Liver (tissue), 9 donors: ENCODE data around the gene RNF182. TPM values are rescaled to one million over a fixed set of nuclear protein-coding genes. Genes with fewer than 3 reads are reported as not detected.
"Not testable (repeated sequence)": the region's sequence is repeated elsewhere in the genome, so short reads cannot be mapped to it uniquely, and the experiment has no call there.

Source experiments
- DNase-seq: peaks from one replicate; pipeline ENCODE4 v3.0.0-alpha.2; 2017; ENCODE audit warnings: low spot score
- H3K27ac ChIP-seq, 2 donors: one replicate each; pipeline ENCODE4 v1.7.0; 2013; ENCODE audit warnings: inconsistent platforms in 2 of 2, low read length in 2 of 2, control low read depth in 1 of 2, low read depth in 1 of 2, mild to moderate bottlenecking in 1 of 2
- H3K27me3 ChIP-seq, 4 donors: one replicate each; pipeline versions ENCODE4 v1.6.1 to v1.7.0; 2013; ENCODE audit warnings: low read length in 3 of 4, inconsistent platforms in 1 of 4, mild to moderate bottlenecking in 1 of 4, moderate library complexity in 1 of 4; ENCODE audit not compliant: control insufficient read depth in 4 of 4, insufficient read depth in 4 of 4
- H3K36me3 ChIP-seq, 4 donors: one replicate each; pipeline versions ENCODE4 v1.6.1 to v1.7.0; 2013; ENCODE audit warnings: low read length in 3 of 4, mild to moderate bottlenecking in 3 of 4, low read depth in 1 of 4, moderate library complexity in 1 of 4; ENCODE audit not compliant: control insufficient read depth in 4 of 4, insufficient read depth in 3 of 4
- H3K4me1 ChIP-seq, 4 donors: one replicate each; pipeline versions ENCODE4 v1.6.1 to v1.7.0; 2013; ENCODE audit warnings: low read length in 3 of 4, mild to moderate bottlenecking in 3 of 4, moderate library complexity in 1 of 4; ENCODE audit not compliant: control insufficient read depth in 4 of 4, insufficient read depth in 4 of 4
- H3K4me3 ChIP-seq, 3 donors: one replicate each; pipeline versions ENCODE4 v1.6.1 to v1.7.0; 2013; ENCODE audit warnings: low read length in 3 of 3, control low read depth in 1 of 3, low read depth in 1 of 3, mild to moderate bottlenecking in 1 of 3
- H3K9ac ChIP-seq, 2 donors: one replicate each; pipeline ENCODE4 v1.7.0; 2013; ENCODE audit warnings: low read length in 2 of 2, mild to moderate bottlenecking in 2 of 2, moderate library complexity in 2 of 2, control low read depth in 1 of 2, low read depth in 1 of 2
- H3K9me3 ChIP-seq, 4 donors: one replicate each; pipeline versions ENCODE4 v1.6.1 to v1.7.0; 2013; ENCODE audit warnings: low read length in 3 of 4; ENCODE audit not compliant: control insufficient read depth in 4 of 4
- EGR1 ChIP-seq, 2 donors: IDR thresholded peaks; 2 replicates each; pipeline ENCODE4 v1.6.1; 2016 to 2018; ENCODE audit warnings: antibody characterized with exemption in 2 of 2, low read depth in 2 of 2
- FOXA1 ChIP-seq: IDR thresholded peaks from 2 replicates; pipeline ENCODE4 v1.6.1; 2016; ENCODE audit warnings: antibody characterized with exemption
- FOXA2 ChIP-seq: IDR thresholded peaks from 2 replicates; pipeline ENCODE4 v1.6.1; 2016; ENCODE audit warnings: antibody characterized with exemption
- HNF4G ChIP-seq: IDR thresholded peaks from 2 replicates; pipeline ENCODE4 v1.6.1; 2016; ENCODE audit warnings: antibody characterized with exemption
- JUND ChIP-seq, 2 donors: IDR thresholded peaks; 2 replicates each; pipeline ENCODE4 v1.6.1; 2016; ENCODE audit warnings: antibody characterized with exemption in 2 of 2
- NR2F2 ChIP-seq: IDR thresholded peaks from 2 replicates; pipeline ENCODE4 v1.6.1; 2016; ENCODE audit warnings: antibody characterized with exemption
- RAD21 ChIP-seq, 2 donors: IDR thresholded peaks; 2 replicates each; pipeline ENCODE4 v1.6.1; 2016; ENCODE audit warnings: antibody characterized with exemption in 2 of 2, mild to moderate bottlenecking in 2 of 2
- RXRA ChIP-seq, 2 donors: IDR thresholded peaks; 2 replicates each; pipeline ENCODE4 v1.6.1; 2017 to 2018; ENCODE audit warnings: antibody characterized with exemption in 2 of 2, mild to moderate bottlenecking in 1 of 2
- SP1 ChIP-seq: IDR thresholded peaks from 2 replicates; pipeline ENCODE4 v1.6.1; 2018; ENCODE audit warnings: antibody characterized with exemption, mild to moderate bottlenecking
- TAF1 ChIP-seq: conservative IDR thresholded peaks from 2 replicates; pipeline ENCODE4 v1.6.1; 2016; ENCODE audit warnings: antibody characterized with exemption, mild to moderate bottlenecking
- YY1 ChIP-seq: IDR thresholded peaks from 2 replicates; pipeline ENCODE4 v1.6.1; 2016; ENCODE audit warnings: antibody characterized with exemption, mild to moderate bottlenecking
- WGBS: extraction: QIAGEN DNeasy Blood & Tissue Kit; methylation state at CpG from one replicate; pipeline ENCODE4 v1.1.7; 2013; 5-methylcytosine and 5-hydroxymethylcytosine counted together
- polyA plus RNA-seq, 2 donors: library from polyadenylated mRNA; stranded (reverse) in 1 of 2; unstranded in 1 of 2; fragments of 200-250 nt in 1 of 2; fragments of >200 nt in 1 of 2; fragmentation: Nextera tagmentation in 1 of 2; extraction: Ambion mirVana in 1 of 2; gene quantifications; one replicate each; pipeline versions ENCODE4 v1.2.1 to v1.2.3, GENCODE V29; 2013 to 2015
- total RNA-seq, 2 donors: library from RNA; depleted of rRNA; stranded (reverse); fragments of >200 nt; gene quantifications; one replicate each; pipeline ENCODE4 v1.2.3, GENCODE V29; 2014
- TF ChIP-seq, protein P1 (sequence below): fragments of 150-350 bp; IDR thresholded peaks from 2 replicates; pipeline ENCODE4 v1.5.1; 2017; ENCODE audit warnings: improper control_type of control experiment, low read depth, low read length; ENCODE audit not compliant: missing input control
- TF ChIP-seq, protein P2 (sequence below): IDR thresholded peaks from 2 replicates; pipeline ENCODE4 v1.6.1; 2016; ENCODE audit warnings: antibody characterized with exemption, mild to moderate bottlenecking
- TF ChIP-seq, protein P3 (sequence below): IDR thresholded peaks from 2 replicates; pipeline ENCODE4 v1.6.1; 2016; ENCODE audit warnings: antibody characterized with exemption
- donor health status: healthy.
- donor health status: healthy.
- donor health status: healthy.
- donor health status: healthy.
- donor health status: healthy.

RNF182 gene
- total and polyA plus RNA-seq, 4 donors = 1.4 TPM; not detected in 3

DNA sequence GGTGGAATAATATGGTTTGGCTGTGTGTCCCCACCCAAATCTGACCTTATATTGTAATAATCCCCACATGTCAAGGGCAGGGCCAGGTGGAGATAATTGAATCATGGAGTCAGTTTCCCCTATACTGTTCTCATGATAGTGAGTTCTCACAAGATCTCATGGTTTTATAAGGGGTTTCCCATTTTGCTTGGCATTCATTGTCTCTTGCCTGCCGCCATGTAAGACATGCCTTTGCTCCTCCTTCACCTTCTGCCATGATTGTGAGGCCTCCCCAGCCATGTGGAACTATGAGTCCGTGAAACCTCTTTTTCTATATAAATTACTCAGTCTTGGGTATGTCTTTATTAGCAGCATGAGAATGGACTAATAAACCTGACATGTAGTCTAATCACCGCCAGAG is 48.7 kb downstream of the RNF182 start:
- WGBS = 86% methylated on average over 3 of the region's 3 CpGs
- H3K27ac ChIP-seq = not testable (repeated sequence)

DNA sequence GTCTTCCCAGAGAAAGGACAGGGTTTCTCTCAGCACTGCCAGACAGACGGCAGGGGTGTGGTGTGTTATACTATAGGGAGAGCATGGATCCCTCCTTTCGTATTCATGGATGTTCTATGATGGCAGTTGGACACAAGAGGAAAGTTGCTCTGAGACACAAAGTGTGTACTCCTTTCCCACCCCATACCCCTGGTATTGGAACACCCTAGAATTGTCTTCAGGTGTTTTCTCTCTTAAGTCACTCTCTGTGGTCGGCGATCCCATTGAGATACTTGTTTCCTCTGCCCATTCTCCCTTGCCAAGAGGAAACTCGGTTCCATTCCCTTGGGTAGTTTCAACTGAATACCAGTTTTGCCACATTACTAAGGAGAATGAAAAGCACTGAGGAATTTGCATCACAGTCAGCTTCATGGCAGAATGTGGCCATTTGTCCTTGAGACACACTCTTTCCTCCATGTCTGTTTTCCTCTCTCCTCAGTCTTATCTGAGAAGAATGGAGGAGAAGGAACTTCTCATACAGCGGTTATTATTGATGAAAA is 53.4 kb downstream of the RNF182 start:
- Histone ChIP-seq H3K9me3 (no peaks in the 10 kb centered on the region), H3K4me1 (no peaks in the 10 kb centered on the region), H3K9ac (no peak overlapping the region), H3K27ac (no peak overlapping the region), H3K27me3 (peaks cover 0 to 4% (median 0%) of the 10 kb centered on the region in 4 donors), H3K4me3 (no peak overlapping the region), H3K36me3 (no peaks in the 10 kb centered on the region)
- TF ChIP-seq FOXA2 (no peak), JUND (IDR thresholded peaks at IDR 0.05) (no peak), RXRA (IDR thresholded peaks at IDR 0.05) (no peak), HNF4G (no peak), SP1 (no peak), TAF1 (no peak), YY1 (no peak), RAD21 (IDR thresholded peaks at IDR 0.05) (no peak)
- TF ChIP-seq, protein P1, sequence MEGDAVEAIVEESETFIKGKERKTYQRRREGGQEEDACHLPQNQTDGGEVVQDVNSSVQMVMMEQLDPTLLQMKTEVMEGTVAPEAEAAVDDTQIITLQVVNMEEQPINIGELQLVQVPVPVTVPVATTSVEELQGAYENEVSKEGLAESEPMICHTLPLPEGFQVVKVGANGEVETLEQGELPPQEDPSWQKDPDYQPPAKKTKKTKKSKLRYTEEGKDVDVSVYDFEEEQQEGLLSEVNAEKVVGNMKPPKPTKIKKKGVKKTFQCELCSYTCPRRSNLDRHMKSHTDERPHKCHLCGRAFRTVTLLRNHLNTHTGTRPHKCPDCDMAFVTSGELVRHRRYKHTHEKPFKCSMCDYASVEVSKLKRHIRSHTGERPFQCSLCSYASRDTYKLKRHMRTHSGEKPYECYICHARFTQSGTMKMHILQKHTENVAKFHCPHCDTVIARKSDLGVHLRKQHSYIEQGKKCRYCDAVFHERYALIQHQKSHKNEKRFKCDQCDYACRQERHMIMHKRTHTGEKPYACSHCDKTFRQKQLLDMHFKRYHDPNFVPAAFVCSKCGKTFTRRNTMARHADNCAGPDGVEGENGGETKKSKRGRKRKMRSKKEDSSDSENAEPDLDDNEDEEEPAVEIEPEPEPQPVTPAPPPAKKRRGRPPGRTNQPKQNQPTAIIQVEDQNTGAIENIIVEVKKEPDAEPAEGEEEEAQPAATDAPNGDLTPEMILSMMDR = no peak
- TF ChIP-seq, protein P2, sequence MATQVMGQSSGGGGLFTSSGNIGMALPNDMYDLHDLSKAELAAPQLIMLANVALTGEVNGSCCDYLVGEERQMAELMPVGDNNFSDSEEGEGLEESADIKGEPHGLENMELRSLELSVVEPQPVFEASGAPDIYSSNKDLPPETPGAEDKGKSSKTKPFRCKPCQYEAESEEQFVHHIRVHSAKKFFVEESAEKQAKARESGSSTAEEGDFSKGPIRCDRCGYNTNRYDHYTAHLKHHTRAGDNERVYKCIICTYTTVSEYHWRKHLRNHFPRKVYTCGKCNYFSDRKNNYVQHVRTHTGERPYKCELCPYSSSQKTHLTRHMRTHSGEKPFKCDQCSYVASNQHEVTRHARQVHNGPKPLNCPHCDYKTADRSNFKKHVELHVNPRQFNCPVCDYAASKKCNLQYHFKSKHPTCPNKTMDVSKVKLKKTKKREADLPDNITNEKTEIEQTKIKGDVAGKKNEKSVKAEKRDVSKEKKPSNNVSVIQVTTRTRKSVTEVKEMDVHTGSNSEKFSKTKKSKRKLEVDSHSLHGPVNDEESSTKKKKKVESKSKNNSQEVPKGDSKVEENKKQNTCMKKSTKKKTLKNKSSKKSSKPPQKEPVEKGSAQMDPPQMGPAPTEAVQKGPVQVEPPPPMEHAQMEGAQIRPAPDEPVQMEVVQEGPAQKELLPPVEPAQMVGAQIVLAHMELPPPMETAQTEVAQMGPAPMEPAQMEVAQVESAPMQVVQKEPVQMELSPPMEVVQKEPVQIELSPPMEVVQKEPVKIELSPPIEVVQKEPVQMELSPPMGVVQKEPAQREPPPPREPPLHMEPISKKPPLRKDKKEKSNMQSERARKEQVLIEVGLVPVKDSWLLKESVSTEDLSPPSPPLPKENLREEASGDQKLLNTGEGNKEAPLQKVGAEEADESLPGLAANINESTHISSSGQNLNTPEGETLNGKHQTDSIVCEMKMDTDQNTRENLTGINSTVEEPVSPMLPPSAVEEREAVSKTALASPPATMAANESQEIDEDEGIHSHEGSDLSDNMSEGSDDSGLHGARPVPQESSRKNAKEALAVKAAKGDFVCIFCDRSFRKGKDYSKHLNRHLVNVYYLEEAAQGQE = no peak
- TF ChIP-seq, protein P3, sequence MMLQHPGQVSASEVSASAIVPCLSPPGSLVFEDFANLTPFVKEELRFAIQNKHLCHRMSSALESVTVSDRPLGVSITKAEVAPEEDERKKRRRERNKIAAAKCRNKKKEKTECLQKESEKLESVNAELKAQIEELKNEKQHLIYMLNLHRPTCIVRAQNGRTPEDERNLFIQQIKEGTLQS = no peak
- 77% methylated on average over 6 of the region's 6 CpGs for WGBS
- no peak for DNase-seq

More for the DNA sequence above, 48.7 kb downstream of the RNF182 start:
- H3K9me3 ChIP-seq = peaks cover 0 to 12% (median 6%) of the 10 kb centered on the region in 4 donors
- not testable (repeated sequence) for H3K9ac ChIP-seq, H3K4me3 ChIP-seq, H3K4me1 ChIP-seq, DNase-seq, H3K27me3 ChIP-seq, H3K36me3 ChIP-seq

DNA sequence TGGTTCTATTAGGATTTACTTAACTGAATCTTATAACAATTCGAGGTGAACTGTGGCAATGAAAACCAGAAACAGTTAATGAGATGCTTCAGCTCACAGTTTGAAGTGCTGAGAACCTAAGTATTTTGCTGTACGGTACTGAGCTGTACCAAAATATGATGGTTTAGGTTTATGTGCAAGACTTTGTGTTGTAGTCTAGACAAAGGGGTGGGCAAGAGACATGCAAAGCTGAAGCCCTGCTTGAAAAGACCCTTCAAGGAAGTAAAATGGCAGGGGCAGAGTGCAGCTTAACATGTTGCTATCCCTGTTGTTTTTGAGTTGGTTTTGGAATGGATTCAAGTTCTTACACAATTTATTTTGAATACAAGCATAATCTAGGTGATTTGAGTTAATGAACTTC is 54.0 kb downstream of the RNF182 start:
- TF ChIP-seq EGR1 (IDR thresholded peaks at IDR 0.05; ENCODE audit: low read depth in 2 of 2) (no peak), NR2F2 (no peak), FOXA2 (no peak), FOXA1 (no peak), RAD21 (IDR thresholded peaks at IDR 0.05) (no peak)
- H3K9me3 ChIP-seq = no peaks in the 10 kb centered on the region
- no peak overlapping the region for H3K27ac ChIP-seq
- WGBS = 64% methylated on average over 2 of the region's 2 CpGs
- peaks cover 0 to 4% (median 0%) of the 10 kb centered on the region in 4 donors for H3K27me3 ChIP-seq
- no peak overlapping the region for H3K9ac ChIP-seq
- DNase-seq = no peak
- H3K4me1 ChIP-seq = no peaks in the 10 kb centered on the region
- no peak overlapping the region for H3K4me3 ChIP-seq
- no peaks in the 10 kb centered on the region for H3K36me3 ChIP-seq
